ENCODE measurements around the gene TRAF2. TPM values are rescaled to one million over a fixed set of nuclear protein-coding genes. Genes with fewer than 3 reads are reported as not detected.

Gene TRAF2
- total and polyA plus RNA-seq, 2 of the 13 experiments (the other 11 are each of a cell fraction or from before 2014, with no cell fraction given) = 12.4 to 13.6 TPM

DNA sequence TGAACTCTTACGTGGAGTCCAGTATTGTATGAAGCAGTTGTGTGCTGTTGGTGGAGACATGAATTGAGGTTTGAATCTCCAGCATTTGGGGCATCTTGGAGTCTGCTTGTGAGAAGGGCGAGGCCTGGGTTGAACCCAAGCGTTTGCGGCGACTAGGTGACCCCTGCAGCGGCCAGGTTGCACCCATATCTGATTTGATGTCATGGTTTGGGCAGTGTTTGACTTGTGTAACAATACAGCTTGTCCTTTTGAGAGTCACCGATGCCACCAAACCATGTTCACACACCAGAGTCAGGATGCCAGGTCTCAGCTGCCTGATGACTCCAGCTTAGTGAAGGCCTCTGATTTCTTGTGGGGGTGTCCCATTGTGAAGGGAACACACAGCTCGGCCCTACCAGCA lies 2.1 kb downstream of the TRAF2 start (continued):
- TF ChIP-seq BCL3 (CRISPR knock-in tag; IDR thresholded peaks at IDR 0.05) = no peak
- no peak for TF ChIP-seq KAT8 (CRISPR knock-in tag; IDR thresholded peaks at IDR 0.05)
- TF ChIP-seq ATM (IDR thresholded peaks at IDR 0.05; ENCODE audit: borderline replicate concordance) = no peak
- no peak for TF ChIP-seq ZKSCAN8 (CRISPR knock-in tag; IDR thresholded peaks at IDR 0.05; ENCODE audit: borderline replicate concordance)
- TF ChIP-seq THAP9 (CRISPR knock-in tag; IDR thresholded peaks at IDR 0.05; ENCODE audit: borderline replicate concordance) = no peak
- TF ChIP-seq, protein P1, sequence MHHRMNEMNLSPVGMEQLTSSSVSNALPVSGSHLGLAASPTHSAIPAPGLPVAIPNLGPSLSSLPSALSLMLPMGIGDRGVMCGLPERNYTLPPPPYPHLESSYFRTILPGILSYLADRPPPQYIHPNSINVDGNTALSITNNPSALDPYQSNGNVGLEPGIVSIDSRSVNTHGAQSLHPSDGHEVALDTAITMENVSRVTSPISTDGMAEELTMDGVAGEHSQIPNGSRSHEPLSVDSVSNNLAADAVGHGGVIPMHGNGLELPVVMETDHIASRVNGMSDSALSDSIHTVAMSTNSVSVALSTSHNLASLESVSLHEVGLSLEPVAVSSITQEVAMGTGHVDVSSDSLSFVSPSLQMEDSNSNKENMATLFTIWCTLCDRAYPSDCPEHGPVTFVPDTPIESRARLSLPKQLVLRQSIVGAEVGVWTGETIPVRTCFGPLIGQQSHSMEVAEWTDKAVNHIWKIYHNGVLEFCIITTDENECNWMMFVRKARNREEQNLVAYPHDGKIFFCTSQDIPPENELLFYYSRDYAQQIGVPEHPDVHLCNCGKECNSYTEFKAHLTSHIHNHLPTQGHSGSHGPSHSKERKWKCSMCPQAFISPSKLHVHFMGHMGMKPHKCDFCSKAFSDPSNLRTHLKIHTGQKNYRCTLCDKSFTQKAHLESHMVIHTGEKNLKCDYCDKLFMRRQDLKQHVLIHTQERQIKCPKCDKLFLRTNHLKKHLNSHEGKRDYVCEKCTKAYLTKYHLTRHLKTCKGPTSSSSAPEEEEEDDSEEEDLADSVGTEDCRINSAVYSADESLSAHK (CRISPR knock-in tag; IDR thresholded peaks at IDR 0.05; ENCODE audit: borderline replicate concordance) = no peak
- TF ChIP-seq PAXIP1 (CRISPR knock-in tag; conservative IDR thresholded peaks at IDR 0.05) = no peak
- no peak for TF ChIP-seq CBX1 (IDR thresholded peaks at IDR 0.05; ENCODE audit: low read depth)
- no peak for TF ChIP-seq ATRX (CRISPR knock-in tag; IDR thresholded peaks at IDR 0.05; ENCODE audit: borderline replicate concordance)
- no peak for TF ChIP-seq ZNF740 (CRISPR knock-in tag; IDR thresholded peaks at IDR 0.05)
- TF ChIP-seq NR2F6 (IDR thresholded peaks at IDR 0.05) = no peak
- TF ChIP-seq NR2F6 (CRISPR knock-in tag; IDR thresholded peaks at IDR 0.05) = no peak
- TF ChIP-seq, protein P2, sequence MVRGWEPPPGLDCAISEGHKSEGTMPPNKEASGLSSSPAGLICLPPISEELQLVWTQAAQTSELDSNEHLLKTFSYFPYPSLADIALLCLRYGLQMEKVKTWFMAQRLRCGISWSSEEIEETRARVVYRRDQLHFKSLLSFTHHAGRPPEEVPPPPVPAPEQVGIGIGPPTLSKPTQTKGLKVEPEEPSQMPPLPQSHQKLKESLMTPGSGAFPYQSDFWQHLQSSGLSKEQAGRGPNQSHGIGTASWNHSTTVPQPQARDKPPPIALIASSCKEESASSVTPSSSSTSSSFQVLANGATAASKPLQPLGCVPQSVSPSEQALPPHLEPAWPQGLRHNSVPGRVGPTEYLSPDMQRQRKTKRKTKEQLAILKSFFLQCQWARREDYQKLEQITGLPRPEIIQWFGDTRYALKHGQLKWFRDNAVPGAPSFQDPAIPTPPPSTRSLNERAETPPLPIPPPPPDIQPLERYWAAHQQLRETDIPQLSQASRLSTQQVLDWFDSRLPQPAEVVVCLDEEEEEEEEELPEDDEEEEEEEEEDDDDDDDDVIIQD (CRISPR knock-in tag; IDR thresholded peaks at IDR 0.05; ENCODE audit: low read depth) = no peak
- no peak for TF ChIP-seq PRPF4 (IDR thresholded peaks at IDR 0.05; ENCODE audit: low read depth, low read length, poor library complexity, severe bottlenecking)
